ENCODE measurements around the gene INPP5A.

Gene INPP5A

GRCh38 chr10:132758865-132759264 lies 221.3 kb downstream of the INPP5A start:
- no peak for TF ChIP-seq USF1 (IDR thresholded peaks at IDR 0.05)
- no peak for TF ChIP-seq TAF1 (IDR thresholded peaks at IDR 0.05; ENCODE audit: low read depth)
- TF ChIP-seq TEAD4 (IDR thresholded peaks at IDR 0.05) = no peak
- no peak for TF ChIP-seq CREB1 (IDR thresholded peaks at IDR 0.05; ENCODE audit: low read depth)
- TF ChIP-seq ZBTB7A (IDR thresholded peaks at IDR 0.05; ENCODE audit: low read depth) = no peak
- TF ChIP-seq RAD21 (IDR thresholded peaks at IDR 0.05; ENCODE audit: low read depth) = no peak
- no peak for TF ChIP-seq EGR1 (IDR thresholded peaks at IDR 0.05)
- no peak for TF ChIP-seq FOXM1 (IDR thresholded peaks at IDR 0.05; ENCODE audit: borderline replicate concordance, low read depth)
- no peak for TF ChIP-seq EP300 (IDR thresholded peaks at IDR 0.05; ENCODE audit: borderline replicate concordance)
- no peak for TF ChIP-seq CEBPB (IDR thresholded peaks at IDR 0.05)

DNA sequence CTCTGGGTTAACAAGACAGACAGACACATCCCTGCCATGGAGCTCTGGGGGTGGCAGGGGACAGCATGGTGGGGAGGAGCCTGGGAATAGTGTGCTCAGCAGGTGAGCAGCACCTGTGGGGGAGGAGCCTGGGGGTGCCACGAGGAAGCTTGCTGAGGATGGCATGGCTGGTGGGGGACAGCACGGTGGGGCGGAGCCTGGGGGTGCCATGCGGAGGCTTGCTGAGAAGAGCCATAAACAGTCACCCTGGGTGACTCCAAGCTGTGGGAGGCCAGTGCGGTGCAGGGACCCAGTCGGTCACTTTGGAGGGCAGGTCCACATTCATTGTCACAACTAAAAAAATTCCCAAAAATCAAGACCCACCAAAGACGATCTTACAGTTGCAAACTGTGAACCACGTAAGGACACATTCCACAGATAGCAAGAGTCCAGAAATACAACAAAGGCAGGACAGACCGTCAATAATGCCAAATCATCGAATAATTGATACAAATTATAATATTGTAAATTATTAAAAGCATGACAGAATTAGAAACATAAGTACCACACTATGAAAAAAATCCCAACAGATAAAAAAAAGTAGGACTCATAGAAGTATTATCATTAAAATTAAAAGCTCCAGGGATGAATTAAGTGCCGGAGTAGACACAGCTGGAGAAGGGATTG lies 223.9 kb downstream of the INPP5A start:
- TF ChIP-seq CEBPB (IDR thresholded peaks at IDR 0.05) = no peak
- TF ChIP-seq EGR1 (IDR thresholded peaks at IDR 0.05) = no peak
- no peak for TF ChIP-seq FOXM1 (IDR thresholded peaks at IDR 0.05; ENCODE audit: borderline replicate concordance, low read depth)
- TF ChIP-seq NFIC (IDR thresholded peaks at IDR 0.05) = no peak
- TF ChIP-seq USF1 (IDR thresholded peaks at IDR 0.05) = no peak
- no peak for TF ChIP-seq TCF12 (IDR thresholded peaks at IDR 0.05; ENCODE audit: low read depth)
- TF ChIP-seq YY1 (IDR thresholded peaks at IDR 0.05; ENCODE audit: low read depth) = no peak
- TF ChIP-seq EP300 (IDR thresholded peaks at IDR 0.05; ENCODE audit: borderline replicate concordance) = no peak
- TF ChIP-seq CREB1 (IDR thresholded peaks at IDR 0.05; ENCODE audit: low read depth) = no peak
- TF ChIP-seq TEAD4 (IDR thresholded peaks at IDR 0.05) = no peak
- TF ChIP-seq MAX (IDR thresholded peaks at IDR 0.05) = no peak
- TF ChIP-seq TAF1 (IDR thresholded peaks at IDR 0.05; ENCODE audit: low read depth) = no peak
- no peak for TF ChIP-seq RAD21 (IDR thresholded peaks at IDR 0.05; ENCODE audit: low read depth)
- no peak for TF ChIP-seq REST (IDR thresholded peaks at IDR 0.05; ENCODE audit: low read depth)
- no peak for TF ChIP-seq ZBTB7A (IDR thresholded peaks at IDR 0.05; ENCODE audit: low read depth)

DNA sequence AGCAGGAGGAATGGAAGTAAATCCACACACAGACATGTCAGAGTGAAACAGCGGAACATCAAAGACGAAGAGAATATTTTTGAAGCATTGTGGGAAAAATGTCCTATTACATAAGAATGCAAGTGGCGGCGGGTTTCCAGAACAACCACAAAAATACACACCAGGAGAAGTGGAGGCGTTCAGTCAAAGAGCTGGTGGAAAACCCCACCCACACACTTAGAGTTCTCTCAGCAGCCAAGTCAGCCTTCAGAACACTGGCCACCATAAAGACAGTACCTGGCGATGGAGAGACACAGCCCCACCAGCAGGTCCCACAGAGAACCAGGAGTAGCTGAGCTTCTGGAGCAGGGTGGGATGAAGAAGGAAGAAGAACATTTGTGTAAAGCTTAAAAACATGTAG lies 224.7 kb downstream of the INPP5A start:
- TF ChIP-seq TCF12 (IDR thresholded peaks at IDR 0.05; ENCODE audit: low read depth) (no peak), EP300 (IDR thresholded peaks at IDR 0.05; ENCODE audit: borderline replicate concordance) (no peak), YY1 (IDR thresholded peaks at IDR 0.05; ENCODE audit: low read depth) (no peak), RAD21 (IDR thresholded peaks at IDR 0.05; ENCODE audit: low read depth) (no peak), CREB1 (IDR thresholded peaks at IDR 0.05; ENCODE audit: low read depth) (no peak), FOXM1 (IDR thresholded peaks at IDR 0.05; ENCODE audit: borderline replicate concordance, low read depth) (no peak), EGR1 (IDR thresholded peaks at IDR 0.05) (no peak), ZBTB7A (IDR thresholded peaks at IDR 0.05; ENCODE audit: low read depth) (no peak), TEAD4 (IDR thresholded peaks at IDR 0.05) (no peak), NFIC (IDR thresholded peaks at IDR 0.05) (no peak), TAF1 (IDR thresholded peaks at IDR 0.05; ENCODE audit: low read depth) (no peak), CEBPB (IDR thresholded peaks at IDR 0.05) (no peak), REST (IDR thresholded peaks at IDR 0.05; ENCODE audit: low read depth) (no peak)

DNA sequence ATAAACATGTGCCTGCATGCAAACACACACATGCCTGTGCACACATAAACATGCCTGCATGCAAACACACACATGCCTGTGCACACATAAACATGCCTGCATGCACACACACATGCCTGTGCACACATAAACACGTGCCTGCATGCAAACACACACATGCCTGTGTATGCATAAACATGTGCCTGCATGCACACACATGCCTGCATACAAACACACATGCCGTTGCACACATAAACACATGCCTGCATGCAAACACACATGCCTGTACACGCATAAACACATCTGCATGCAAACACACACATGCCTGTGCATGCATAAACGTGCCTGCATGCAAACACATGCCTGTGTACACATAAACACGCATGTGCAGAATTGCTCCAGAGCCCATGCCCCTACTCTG lies 226.0 kb downstream of the INPP5A start:
- TF ChIP-seq RAD21 (IDR thresholded peaks at IDR 0.05; ENCODE audit: low read depth) = no peak
- TF ChIP-seq MAX (IDR thresholded peaks at IDR 0.05) = no peak
- TF ChIP-seq TEAD4 (IDR thresholded peaks at IDR 0.05) = no peak
- TF ChIP-seq YY1 (IDR thresholded peaks at IDR 0.05; ENCODE audit: low read depth) = no peak
- TF ChIP-seq FOXM1 (IDR thresholded peaks at IDR 0.05; ENCODE audit: borderline replicate concordance, low read depth) = no peak
- TF ChIP-seq CREB1 (IDR thresholded peaks at IDR 0.05; ENCODE audit: low read depth) = no peak
- TF ChIP-seq ZBTB7A (IDR thresholded peaks at IDR 0.05; ENCODE audit: low read depth) = no peak
- no peak for TF ChIP-seq NFIC (IDR thresholded peaks at IDR 0.05)
- TF ChIP-seq EP300 (IDR thresholded peaks at IDR 0.05; ENCODE audit: borderline replicate concordance) = no peak
- no peak for TF ChIP-seq EGR1 (IDR thresholded peaks at IDR 0.05)
- TF ChIP-seq REST (IDR thresholded peaks at IDR 0.05; ENCODE audit: low read depth) = no peak
- no peak for TF ChIP-seq CEBPB (IDR thresholded peaks at IDR 0.05)
- no peak for TF ChIP-seq USF1 (IDR thresholded peaks at IDR 0.05)
- TF ChIP-seq TCF12 (IDR thresholded peaks at IDR 0.05; ENCODE audit: low read depth) = no peak
- no peak for TF ChIP-seq TAF1 (IDR thresholded peaks at IDR 0.05; ENCODE audit: low read depth)
